K562 (cell line): ENCODE results near the gene CFAP157. TPM values are rescaled to one million over a fixed set of nuclear protein-coding genes. Genes with fewer than 3 reads are reported as not detected.

Experiments used
- ATAC-seq: fragments of 200-7000 bp; cut with Tn5 transposase; 3 replicates; pipeline ENCODE4 v1.9.1; 2020; ENCODE audit warnings: moderate library complexity
- BruUV-seq: library from RNA; stranded (reverse); fragments of 400-500 nt; replicated peaks from 2 replicates; lab custom pipeline; 2021; lab: Mats Ljungman, UMichigan
- CTCF ChIA-PET: fragments of 300-600 bp; formaldehyde crosslinking; extraction: SDS; loops from one replicate; lab custom pipeline; 2021; ENCODE audit warnings: low intra/inter-chr PET ratio; lab: Yijun Ruan, JAX
- POLR2A ChIA-PET: fragments of 300-600, 350-650 bp; sonication (Branson Sonifier 250); formaldehyde crosslinking; extraction: SDS; loops from one replicate; lab custom pipeline; 2021; ENCODE audit warnings: antibody characterized with exemption, inconsistent platforms; lab: Yijun Ruan, JAX
- DNase-seq, 4 experiments: peaks; one replicate each; pipeline versions ENCODE4 v3.0.0 to v3.0.0-alpha.2; 2011 to 2018; ENCODE audit warnings: low spot score in 3 of 4, mixed read lengths in 3 of 4; ENCODE audit errors: extremely low read depth in 1 of 4
- FAIRE-seq: peaks from 2 replicates; lab custom pipeline; 2011; peaks lifted over from hg19 to GRCh38; lab: Jason Lieb, UNC
- H2AFZ ChIP-seq: 2 replicates; pipeline ENCODE4 v1.6.0; 2011; ENCODE audit warnings: low read depth, low read length, control low read depth, inconsistent platforms
- H3K27ac ChIP-seq: fragments of 200-600 bp; 3 replicates; pipeline ENCODE4 v1.8.0; 2011; ENCODE audit warnings: low read depth, mild to moderate bottlenecking, control low read depth, inconsistent platforms, low read length, moderate library complexity, mixed read lengths; ENCODE audit errors: extremely low read depth
- H3K27me3 ChIP-seq, 2 experiments: fragments of 300-600 bp in 1 of 2; 2 replicates in 1 of 2; 3 replicates in 1 of 2; pipeline versions ENCODE4 v1.6.0 to v1.8.0; 2011; ENCODE audit warnings: inconsistent platforms in 2 of 2, low read length in 2 of 2, mild to moderate bottlenecking in 1 of 2, mixed read lengths in 1 of 2, moderate library complexity in 1 of 2; ENCODE audit not compliant: control insufficient read depth in 2 of 2, insufficient read depth in 2 of 2
- H3K36me3 ChIP-seq: fragments of 300-600 bp; 3 replicates; pipeline ENCODE4 v1.8.0; 2011; ENCODE audit warnings: mild to moderate bottlenecking, low read length, inconsistent platforms; ENCODE audit not compliant: control insufficient read depth, insufficient read depth
- H3K4me1 ChIP-seq, 2 experiments: fragments of 200-600 bp in 1 of 2; replicated peaks in 1 of 2; 2 replicates in 1 of 2; 3 replicates in 1 of 2; pipeline versions ENCODE4 v1.5.1 to v1.8.0; 2011; ENCODE audit warnings: inconsistent platforms in 2 of 2, low read length in 2 of 2, mild to moderate bottlenecking in 1 of 2, mixed read lengths in 1 of 2, moderate library complexity in 1 of 2; ENCODE audit not compliant: control insufficient read depth in 2 of 2, insufficient read depth in 2 of 2
- H3K4me2 ChIP-seq: 2 replicates; pipeline ENCODE4 v1.6.1; 2011; ENCODE audit warnings: low read length, control low read depth, inconsistent platforms, mixed read lengths; ENCODE audit not compliant: insufficient read depth
- H3K4me3 ChIP-seq: fragments of 200-600 bp; sonication (generic), shearing (Covaris generic); 2 replicates; pipeline ENCODE4 v1.5.1; 2016; ENCODE audit warnings: control low read depth, inconsistent platforms
- H3K79me2 ChIP-seq: fragments of 200-600 bp; 3 replicates; pipeline ENCODE4 v1.8.0; 2011; ENCODE audit warnings: low read length, inconsistent platforms; ENCODE audit not compliant: control insufficient read depth, insufficient read depth
- H3K9ac ChIP-seq, 2 experiments: 2 replicates each; pipeline versions ENCODE4 v1.6.0 to v1.6.1; 2011; ENCODE audit warnings: low read depth in 2 of 2, low read length in 2 of 2, control low read depth in 1 of 2, inconsistent platforms in 1 of 2, mild to moderate bottlenecking in 1 of 2, mixed read lengths in 1 of 2; ENCODE audit not compliant: insufficient read depth in 1 of 2
- H3K9me1 ChIP-seq: one replicate; pipeline ENCODE4 v1.6.0; 2011; ENCODE audit warnings: inconsistent platforms, mild to moderate bottlenecking, low read length, moderate library complexity; ENCODE audit not compliant: control insufficient read depth, insufficient read depth
- H3K9me3 ChIP-seq: replicated peaks from 2 replicates; pipeline ENCODE4 v1.5.1; 2011; ENCODE audit warnings: low read depth, low read length, inconsistent platforms; ENCODE audit not compliant: control insufficient read depth, insufficient read depth
- H4K20me1 ChIP-seq: replicated peaks from 2 replicates; pipeline ENCODE4 v1.6.1; 2011; ENCODE audit warnings: low read length, inconsistent platforms, mixed read lengths; ENCODE audit not compliant: control insufficient read depth, insufficient read depth
- BRD9 ChIP-seq: fragments of 450-650 bp; IDR thresholded peaks from 2 replicates; pipeline ENCODE4 v1.6.1; 2018; ENCODE audit warnings: low read depth; ENCODE audit not compliant: partially characterized antibody
- CTBP1 ChIP-seq: fragments of 450-650 bp; IDR thresholded peaks from 2 replicates; pipeline ENCODE4 v1.6.1; 2016; ENCODE audit warnings: borderline replicate concordance
- MYC ChIP-seq, 2 experiments: fragments of 250-450 bp in 1 of 2; sonication (Bioruptor Pico) in 1 of 2; IDR thresholded peaks; 2 replicates each; pipeline versions ENCODE4 v1.5.1 to v1.6.1; 2012 to 2021; ENCODE audit warnings: low read depth in 2 of 2, borderline replicate concordance in 1 of 2, improper control_type of control experiment in 1 of 2, low read length in 1 of 2, mild to moderate bottlenecking in 1 of 2, moderate library complexity in 1 of 2
- NR2F6 ChIP-seq: fragments of 450-650 bp; formaldehyde crosslinking; IDR thresholded peaks from 2 replicates; pipeline ENCODE4 v1.4.0; 2020; ENCODE audit warnings: mild to moderate bottlenecking
- SAFB2 ChIP-seq: fragments of 200-400 bp; formaldehyde crosslinking; IDR thresholded peaks from 2 replicates; pipeline ENCODE4 v1.6.1; 2018; ENCODE audit warnings: borderline replicate concordance, low read length, low read depth, moderate library complexity; ENCODE audit not compliant: severe bottlenecking
- SPI1 ChIP-seq: IDR thresholded peaks from 2 replicates; pipeline ENCODE4 v1.6.1; 2011; ENCODE audit warnings: low read depth, low read length, control low read depth, borderline replicate concordance
- WGBS: fragments of 100-300 bp; shearing (Covaris generic); methylation state at CpG from one replicate; pipeline ENCODE4 v1.1.6; 2016; ENCODE audit warnings: low coverage, mixed read lengths; ENCODE audit not compliant: insufficient coverage; ENCODE audit errors: missing lambda C conversion rate; 5-methylcytosine and 5-hydroxymethylcytosine counted together
- in situ Hi-C: fragments of 300-500 bp; cut with MboI; formaldehyde crosslinking; loops from 4 replicates; pipeline ENCODE4 v1.15.0; 2018; ENCODE audit warnings: inconsistent platforms, mixed read lengths
- intact Hi-C: fragments of 100-400 bp; cut with micrococcal nuclease; formaldehyde crosslinking; loops from 2 replicates; pipeline ENCODE4 v1.14.2; 2022
- polyA plus RNA-seq, 8 experiments: library from polyadenylated mRNA; depleted of rRNA in 4 of 8; stranded (reverse) in 5 of 8; unstranded in 3 of 8; fragments of >200 nt; fragmentation: Nextera tagmentation in 2 of 8; fragmentation: Illumina TruSeq in 1 of 8; extraction: Ambion mirVana in 2 of 8; extraction: Trizol in 1 of 8; gene quantifications; 2 replicates each; pipeline versions ENCODE4 v1.2.1 to v1.2.3, GENCODE V29; 2011 to 2014; ENCODE audit warnings: inconsistent platforms in 1 of 8, missing spikeins in 1 of 8
- total RNA-seq, 7 experiments: library from RNA; depleted of rRNA in 6 of 7; stranded (reverse); fragments of >200 nt in 6 of 7; fragmentation: Illumina TruSeq in 2 of 7; extraction: Trizol in 2 of 7; gene quantifications; 2 replicates each; pipeline versions ENCODE4 v1.2.1 to v1.2.3, GENCODE V29; 2011 to 2021; ENCODE audit warnings: low replicate concordance in 1 of 7
- TF ChIP-seq, protein P1 (sequence below), 2 experiments: fragments of 150-350 bp in 1 of 2; IDR thresholded peaks; 2 replicates each; pipeline ENCODE4 v1.6.1; 2012 to 2016; ENCODE audit warnings: low read depth in 2 of 2, low read length in 2 of 2, mild to moderate bottlenecking in 1 of 2, moderate library complexity in 1 of 2

CFAP157 gene
- total and polyA plus RNA-seq, 9 of the 15 experiments (the other 6 are each of a cell fraction or from before 2014, with no cell fraction given) = 0.03 TPM; not detected in 8

DNA sequence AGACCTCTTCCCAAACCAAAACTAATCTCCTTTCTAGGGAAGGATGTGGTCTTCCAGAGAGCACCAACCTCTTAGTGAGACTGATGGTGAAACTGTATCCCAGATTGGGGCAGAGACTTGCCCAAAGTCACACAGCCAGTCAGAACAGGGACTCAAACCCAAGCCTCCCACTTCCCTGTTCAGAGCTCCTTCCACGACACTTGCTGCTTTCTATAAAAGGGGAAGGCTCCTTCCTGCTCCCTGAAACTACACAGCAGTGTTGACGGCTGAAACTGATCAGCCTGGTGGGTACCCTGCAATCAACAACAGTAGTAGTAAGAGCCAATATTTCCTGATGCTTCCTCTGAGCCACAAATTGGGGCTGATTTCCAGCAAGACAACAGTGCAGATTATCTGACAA lies 26.8 kb downstream of the CFAP157 start:
- Histone ChIP-seq H3K9me3 (no peaks in the 10 kb centered on the region), H3K27me3 (no peaks in the 10 kb centered on the region), H3K4me1 (peaks cover 7 to 40% of the 10 kb centered on the region in 2 experiments; a peak in 4 of 5 replicates), H3K79me2 (peaks cover 4% of the 10 kb centered on the region; the same call in 2 of the 3 replicates), H3K9ac (peak overlapping the region in 1 of 2 experiments; percentile 92; a peak in 1 of 4 replicates), H3K4me3 (no peak overlapping the region), H3K9me1 (no peaks in the 10 kb centered on the region), H3K4me2 (peak overlapping the region; percentile 79; the same call in 1 of the 2 replicates), H2AFZ (no peak overlapping the region), H3K36me3 (no peaks in the 10 kb centered on the region), H3K27ac (no peak overlapping the region), H4K20me1 (no peaks in the 10 kb centered on the region; the same call in 1 of the 2 replicates)
- POLR2A ChIA-PET = interaction anchor here (0.5 to 1.0 kb wide), 2 partner anchors 9 to 135 kb away, joined by 3 read pairs; no protein-coding TSS in a partner anchor
- in situ Hi-C loops (loop anchor here (10.0 kb wide), 1 partner anchor 139 kb away; no protein-coding TSS in a partner anchor), intact Hi-C loops (loop anchor here (1.0 to 10.0 kb wide), 5 partner anchors 75 to 301 kb away; no protein-coding TSS in a partner anchor)
- 0 out of 2 replicates have a peak, but pooled peaks have one; percentile 13 for TF ChIP-seq SPI1
- no peak for TF ChIP-seq SAFB2
- FAIRE-seq = no peak
- CTCF ChIA-PET = interaction anchor here (0.8 to 3.0 kb wide), 5 partner anchors 51 to 188 kb away, joined by 3 to 49 read pairs (median 10); partner anchors contain the start of gene CDK9
- DNase-seq = no peak
- WGBS = 57% methylated on average over 2 of the region's 2 CpGs
- no TSS peak for BruUV-seq
- ATAC-seq = no peak

DNA sequence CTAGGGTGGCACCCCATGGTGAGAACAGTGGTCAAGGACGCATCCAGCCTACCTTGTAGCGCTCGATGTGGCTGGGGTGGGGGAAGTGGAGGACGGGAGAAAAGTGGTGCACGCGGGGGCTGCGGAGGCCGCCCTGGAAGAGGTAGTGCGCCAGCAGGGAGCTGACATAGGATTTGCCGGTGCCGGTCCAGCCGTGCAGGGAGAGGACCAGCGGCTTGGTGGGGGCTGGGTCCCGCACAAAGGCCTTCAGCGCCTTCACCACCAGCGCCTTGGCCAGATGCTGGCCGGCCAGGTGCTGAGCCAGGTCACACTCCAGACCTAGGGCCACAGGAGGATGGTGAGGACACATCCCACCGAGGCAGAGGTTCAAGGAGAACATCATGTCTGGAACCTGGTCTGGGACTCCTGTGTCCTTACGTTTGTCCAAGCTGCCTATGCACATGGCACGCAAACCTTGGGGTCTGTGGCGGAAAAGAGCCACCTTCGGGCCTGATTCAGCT lies 27.5 kb downstream of the CFAP157 start:
- in situ Hi-C loops = loop anchor here (10.0 kb wide), 1 partner anchor 139 kb away; no protein-coding TSS in a partner anchor
- TSS peak; percentile 53 for BruUV-seq
- ATAC-seq (no peak; the same call in 2 of the 3 replicates), FAIRE-seq (no peak), DNase-seq (peak in 2 of 4 experiments; percentile 27 to 34)
- H3K9ac ChIP-seq = peak overlapping the region; percentile 75 to 92
- no peaks in the 10 kb centered on the region for H3K36me3 ChIP-seq
- CTCF ChIA-PET = interaction anchor here (0.6 to 3.4 kb wide), 10 partner anchors 51 to 230 kb away, joined by 3 to 49 read pairs (median 13); partner anchors contain the start of gene CDK9
- H4K20me1 ChIP-seq = no peaks in the 10 kb centered on the region; the same call in 1 of the 2 replicates
- H2AFZ ChIP-seq = peak overlapping the region; percentile 98
- no peaks in the 10 kb centered on the region for H3K27me3 ChIP-seq
- peaks cover 7 to 42% of the 10 kb centered on the region in 2 experiments; a peak in 4 of 5 replicates for H3K4me1 ChIP-seq
- H3K79me2 ChIP-seq = peaks cover 4% of the 10 kb centered on the region; the same call in 2 of the 3 replicates
- H3K4me3 ChIP-seq = peak overlapping the region; percentile 74
- peak overlapping the region; percentile 79 for H3K4me2 ChIP-seq
- H3K9me1 ChIP-seq = no peaks in the 10 kb centered on the region
- WGBS = 29% methylated on average over 18 of the region's 22 CpGs
- POLR2A ChIA-PET = interaction anchor here (0.6 to 1.4 kb wide), 12 partner anchors 9 to 626 kb away, joined by 3 to 6 read pairs (median 3); partner anchors contain the start of genes PTRH1 and TTC16
- intact Hi-C loops = loop anchor here (1.0 to 10.0 kb wide), 5 partner anchors 75 to 301 kb away; no protein-coding TSS in a partner anchor
- H3K9me3 ChIP-seq = no peaks in the 10 kb centered on the region
- no peak overlapping the region; the same call in 2 of the 3 replicates for H3K27ac ChIP-seq
- TF ChIP-seq, protein P1, sequence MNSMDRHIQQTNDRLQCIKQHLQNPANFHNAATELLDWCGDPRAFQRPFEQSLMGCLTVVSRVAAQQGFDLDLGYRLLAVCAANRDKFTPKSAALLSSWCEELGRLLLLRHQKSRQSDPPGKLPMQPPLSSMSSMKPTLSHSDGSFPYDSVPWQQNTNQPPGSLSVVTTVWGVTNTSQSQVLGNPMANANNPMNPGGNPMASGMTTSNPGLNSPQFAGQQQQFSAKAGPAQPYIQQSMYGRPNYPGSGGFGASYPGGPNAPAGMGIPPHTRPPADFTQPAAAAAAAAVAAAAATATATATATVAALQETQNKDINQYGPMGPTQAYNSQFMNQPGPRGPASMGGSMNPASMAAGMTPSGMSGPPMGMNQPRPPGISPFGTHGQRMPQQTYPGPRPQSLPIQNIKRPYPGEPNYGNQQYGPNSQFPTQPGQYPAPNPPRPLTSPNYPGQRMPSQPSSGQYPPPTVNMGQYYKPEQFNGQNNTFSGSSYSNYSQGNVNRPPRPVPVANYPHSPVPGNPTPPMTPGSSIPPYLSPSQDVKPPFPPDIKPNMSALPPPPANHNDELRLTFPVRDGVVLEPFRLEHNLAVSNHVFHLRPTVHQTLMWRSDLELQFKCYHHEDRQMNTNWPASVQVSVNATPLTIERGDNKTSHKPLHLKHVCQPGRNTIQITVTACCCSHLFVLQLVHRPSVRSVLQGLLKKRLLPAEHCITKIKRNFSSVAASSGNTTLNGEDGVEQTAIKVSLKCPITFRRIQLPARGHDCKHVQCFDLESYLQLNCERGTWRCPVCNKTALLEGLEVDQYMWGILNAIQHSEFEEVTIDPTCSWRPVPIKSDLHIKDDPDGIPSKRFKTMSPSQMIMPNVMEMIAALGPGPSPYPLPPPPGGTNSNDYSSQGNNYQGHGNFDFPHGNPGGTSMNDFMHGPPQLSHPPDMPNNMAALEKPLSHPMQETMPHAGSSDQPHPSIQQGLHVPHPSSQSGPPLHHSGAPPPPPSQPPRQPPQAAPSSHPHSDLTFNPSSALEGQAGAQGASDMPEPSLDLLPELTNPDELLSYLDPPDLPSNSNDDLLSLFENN (IDR thresholded peaks at IDR 0.05; ENCODE audit: low read depth in 2 of 2, low read length in 2 of 2) = no peak
- no peak for TF ChIP-seq NR2F6 (CRISPR knock-in tag)
- no peak for TF ChIP-seq SPI1
- TF ChIP-seq BRD9 = no peak
- TF ChIP-seq CTBP1 = 0 out of 2 replicates have a peak, but pooled peaks have one; percentile 24
- TF ChIP-seq MYC (IDR thresholded peaks at IDR 0.05; ENCODE audit: low read depth, low read length) = peak; percentile 64; the same call in 1 of the 2 replicates
- TF ChIP-seq MYC (CRISPR knock-in tag; IDR thresholded peaks at IDR 0.05; ENCODE audit: borderline replicate concordance, low read depth) = 0 out of 2 replicates have a peak, but pooled peaks have one; percentile 38
